ENCODE measurements around the gene MIPEP.

GRCh38 chr13:23805122-23805521 lies 84.1 kb downstream of the MIPEP start:
- TF ChIP-seq EZH2 (IDR thresholded peaks at IDR 0.05; ENCODE audit: borderline replicate concordance, low read length) (no peak), CTCF (IDR thresholded peaks at IDR 0.05; ENCODE audit: low read length) (no peak)

All from OCI-LY1 (cell line).